Neural cell (in vitro differentiated cells): ENCODE data around the gene SLC16A2. TPM values are rescaled to one million over a fixed set of nuclear protein-coding genes. Genes with fewer than 3 reads are reported as not detected.

ENCODE experiments used
- H2AFZ ChIP-seq: fragments of 200-600, 300-800 bp; sonication (generic), shearing (Covaris generic); 2 replicates; pipeline ENCODE4 v1.6.0; 2014; ENCODE audit warnings: low read depth, mild to moderate bottlenecking, antibody characterized with exemption, low read length, moderate library complexity
- H3F3A ChIP-seq: fragments of 200-600 bp; shearing (Covaris generic); 2 replicates; pipeline ENCODE4 v1.6.1; 2016; ENCODE audit warnings: mild to moderate bottlenecking, moderate library complexity, mixed read lengths, antibody characterized with exemption, low read length; ENCODE audit not compliant: insufficient read depth, poor library complexity, severe bottlenecking
- H3K27ac ChIP-seq: fragments of 200-600, 300-800 bp; sonication (generic), shearing (Covaris generic); 2 replicates; pipeline ENCODE4 v1.5.1; 2014; ENCODE audit warnings: mild to moderate bottlenecking, low read length, moderate library complexity
- H3K27me3 ChIP-seq: fragments of 300-800, 200-600 bp; sonication (generic), shearing (Covaris generic); 2 replicates; pipeline ENCODE4 v1.6.0; 2014; ENCODE audit warnings: mild to moderate bottlenecking, low read depth, low read length, moderate library complexity; ENCODE audit not compliant: insufficient read depth
- H3K36me3 ChIP-seq: fragments of 300-800, 200-600 bp; sonication (generic), shearing (Covaris generic); 2 replicates; pipeline ENCODE4 v1.5.1; 2014; ENCODE audit warnings: mild to moderate bottlenecking, antibody characterized with exemption, low read length, moderate library complexity; ENCODE audit not compliant: insufficient read depth
- H3K4me2 ChIP-seq: fragments of 300-800, 200-600 bp; sonication (generic), shearing (Covaris generic); 2 replicates; pipeline ENCODE4 v1.6.0; 2014; ENCODE audit warnings: mild to moderate bottlenecking, low read length
- H3K4me3 ChIP-seq: fragments of 300-800, 200-600 bp; sonication (generic), shearing (Covaris generic); 2 replicates; pipeline ENCODE4 v1.5.1; 2014; ENCODE audit warnings: mild to moderate bottlenecking, low read length, moderate library complexity
- H3K79me2 ChIP-seq: fragments of 200-600 bp; shearing (Covaris generic); replicated peaks from 2 replicates; pipeline ENCODE4 v1.6.0; 2014; ENCODE audit warnings: mild to moderate bottlenecking, low read length, moderate library complexity; ENCODE audit not compliant: insufficient read depth
- H3K9ac ChIP-seq: fragments of 300-800, 200-600 bp; sonication (generic), shearing (Covaris generic); 2 replicates; pipeline ENCODE4 v1.6.1; 2016; ENCODE audit warnings: mild to moderate bottlenecking, low read length, mixed read lengths
- H3K9me2 ChIP-seq: fragments of 200-600 bp; shearing (Covaris generic); 2 replicates; pipeline ENCODE4 v1.6.1; 2016; ENCODE audit warnings: mild to moderate bottlenecking, low read length, mixed read lengths; ENCODE audit not compliant: insufficient read depth
- H3K9me3 ChIP-seq: fragments of 200-600, 300-800 bp; sonication (generic), shearing (Covaris generic); 2 replicates; pipeline ENCODE4 v1.6.1; 2016; ENCODE audit warnings: mild to moderate bottlenecking, mixed run types, low read length, moderate library complexity, mixed read lengths
- H4K20me1 ChIP-seq: fragments of 200-600 bp; shearing (Covaris generic); 2 replicates; pipeline ENCODE4 v1.6.1; 2016; ENCODE audit warnings: mild to moderate bottlenecking, mixed run types; ENCODE audit not compliant: insufficient read depth
- CTCF ChIP-seq: fragments of 450-650 bp; IDR thresholded peaks from 2 replicates; pipeline ENCODE4 v1.5.1; 2014; ENCODE audit warnings: antibody characterized with exemption, mild to moderate bottlenecking, moderate library complexity; ENCODE audit not compliant: poor library complexity, severe bottlenecking
- EP300 ChIP-seq: fragments of 450-650 bp; conservative IDR thresholded peaks from 2 replicates; pipeline ENCODE4 v1.6.1; 2014; ENCODE audit warnings: antibody characterized with exemption, mild to moderate bottlenecking, moderate library complexity; ENCODE audit not compliant: poor library complexity, severe bottlenecking
- EZH2 ChIP-seq: fragments of 200-600, 300-800 bp; shearing (Covaris generic), sonication (generic); IDR thresholded peaks from 2 replicates; pipeline ENCODE4 v1.6.1; 2014; ENCODE audit warnings: antibody characterized with exemption, low read length, borderline replicate concordance, mild to moderate bottlenecking; ENCODE audit not compliant: insufficient read depth, poor library complexity, severe bottlenecking
- MXI1 ChIP-seq: fragments of 450-650 bp; conservative IDR thresholded peaks from 2 replicates; pipeline ENCODE4 v1.6.1; 2014; ENCODE audit warnings: antibody characterized with exemption, mild to moderate bottlenecking; ENCODE audit not compliant: poor library complexity, severe bottlenecking
- POLR2AphosphoS5 ChIP-seq: IDR thresholded peaks from 2 replicates; pipeline ENCODE4 v1.6.1; 2012
- RAD21 ChIP-seq: fragments of 450-650 bp; conservative IDR thresholded peaks from 2 replicates; pipeline ENCODE4 v1.6.1; 2014; ENCODE audit warnings: antibody characterized with exemption, mild to moderate bottlenecking, moderate library complexity
- REST ChIP-seq: IDR thresholded peaks from 2 replicates; pipeline ENCODE4 v1.6.1; 2012; ENCODE audit warnings: borderline replicate concordance
- SMC3 ChIP-seq: fragments of 450-650 bp; conservative IDR thresholded peaks from 2 replicates; pipeline ENCODE4 v1.6.1; 2014; ENCODE audit warnings: antibody characterized with exemption, mild to moderate bottlenecking, moderate library complexity; ENCODE audit not compliant: poor library complexity
- TAF1 ChIP-seq: IDR thresholded peaks from 2 replicates; pipeline ENCODE4 v1.6.1; 2012; ENCODE audit warnings: low read depth
- polyA plus RNA-seq: library from polyadenylated mRNA; depleted of rRNA; stranded (reverse); fragments of >200 nt; gene quantifications from 2 replicates; pipeline ENCODE4 v1.2.3, GENCODE V29; 2014

SLC16A2 gene
- polyA plus RNA-seq, 1 donor from 2014 or later: 14.5 TPM

DNA sequence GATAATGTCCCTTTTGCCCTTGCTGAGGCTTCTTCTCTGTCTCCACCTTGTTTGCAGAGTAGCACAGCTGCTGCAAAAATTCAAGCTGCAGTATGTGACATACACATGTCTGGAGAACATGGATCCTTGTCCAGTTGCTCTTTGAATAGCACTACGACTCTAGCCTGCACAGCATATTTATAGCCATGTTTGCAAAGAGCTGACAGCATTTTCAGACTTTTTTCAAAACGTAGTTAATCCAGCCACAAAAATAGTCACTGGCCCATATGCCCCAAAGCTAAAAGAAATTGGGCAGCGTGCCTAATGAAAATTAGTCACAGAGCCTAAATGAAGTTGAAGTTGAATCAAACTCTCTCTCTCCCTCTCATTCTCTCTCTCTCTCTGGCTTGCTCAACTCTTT, 17.5 kb downstream of the SLC16A2 start:
- H3K4me2 ChIP-seq: no peak overlapping the region
- H4K20me1 ChIP-seq: no peaks in the 10 kb centered on the region
- no peak overlapping the region for H2AFZ ChIP-seq
- no peak overlapping the region for H3K27ac ChIP-seq
- no peaks in the 10 kb centered on the region for H3K9me2 ChIP-seq
- no peak overlapping the region for H3K9ac ChIP-seq
- H3K79me2 ChIP-seq: no peaks in the 10 kb centered on the region
- no peaks in the 10 kb centered on the region for H3K27me3 ChIP-seq
- TF ChIP-seq POLR2AphosphoS5 (no peak), TAF1 (no peak), REST (no peak), RAD21 (no peak), CTCF (no peak), SMC3 (no peak), MXI1 (no peak), EZH2 (no peak), EP300 (no peak)
- no peaks in the 10 kb centered on the region for H3K36me3 ChIP-seq
- H3F3A ChIP-seq: no peaks in the 10 kb centered on the region
- no peak overlapping the region for H3K4me3 ChIP-seq
- no peaks in the 10 kb centered on the region for H3K9me3 ChIP-seq

DNA sequence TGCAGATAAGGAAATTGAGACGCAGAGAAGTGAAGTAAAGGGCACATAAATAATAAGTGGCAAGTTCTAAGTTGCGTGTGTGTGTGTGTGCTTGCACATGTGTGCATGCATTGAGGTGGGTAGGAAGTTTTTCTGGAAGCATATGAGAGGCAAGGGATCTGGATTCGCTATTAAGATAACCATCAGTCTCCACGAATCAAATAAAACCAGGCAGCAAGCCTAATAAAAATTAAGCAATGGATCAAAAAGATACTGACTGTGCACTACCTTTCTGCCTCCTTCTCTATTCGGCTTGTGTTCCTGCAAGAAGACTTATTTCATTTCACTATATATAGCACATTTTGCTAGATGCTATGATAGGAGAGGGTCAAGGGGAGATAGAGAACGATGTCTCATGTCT, 23.8 kb downstream of the SLC16A2 start:
- Histone ChIP-seq H3F3A (no peaks in the 10 kb centered on the region), H3K27me3 (no peaks in the 10 kb centered on the region), H3K4me2 (no peak overlapping the region), H2AFZ (no peak overlapping the region), H3K9me3 (no peaks in the 10 kb centered on the region), H3K9ac (no peak overlapping the region), H3K36me3 (no peaks in the 10 kb centered on the region), H3K27ac (no peak overlapping the region), H4K20me1 (no peaks in the 10 kb centered on the region), H3K4me3 (no peak overlapping the region), H3K79me2 (no peaks in the 10 kb centered on the region), H3K9me2 (no peaks in the 10 kb centered on the region)
- TF ChIP-seq REST: no peak
- TF ChIP-seq TAF1: no peak
- TF ChIP-seq EP300: no peak
- no peak for TF ChIP-seq RAD21
- no peak for TF ChIP-seq SMC3
- no peak for TF ChIP-seq MXI1
- no peak for TF ChIP-seq CTCF
- no peak for TF ChIP-seq POLR2AphosphoS5
- no peak for TF ChIP-seq EZH2
